ENCODE data around the gene NEGR1. TPM values are rescaled to one million over a fixed set of nuclear protein-coding genes. Genes with fewer than 3 reads are reported as not detected.

NEGR1 gene
- total RNA-seq, 1 experiment from 2014 or later: 2.9 TPM

GRCh38 chr1:71930511-71930910 is 351.8 kb downstream of the NEGR1 start:
- Mint-ChIP-seq H3K4me3 (no peak overlapping the region), H3K27ac (no peak overlapping the region), H3K9me3 (no peaks in the 10 kb centered on the region; the same call in 1 of the 2 replicates), H3K27me3 (ENCODE audit: low read depth) (no peaks in the 10 kb centered on the region), H3K36me3 (no peaks in the 10 kb centered on the region), H3K4me1 (no peaks in the 10 kb centered on the region)
- CTCF ChIA-PET: no interaction called here
- POLR2A ChIA-PET: no interaction called here
- DNase-seq (ENCODE audit: low spot score) (no peak), ATAC-seq (no peak)
- TF ChIP-seq ESRRA (CRISPR knock-in tag; IDR thresholded peaks at IDR 0.05; ENCODE audit: borderline replicate concordance): no peak
- no peak for TF ChIP-seq MYBL2 (CRISPR knock-in tag; IDR thresholded peaks at IDR 0.05)

- ATAC-seq (peak; percentile 74), DNase-seq (ENCODE audit: low spot score) (no peak)
- TF ChIP-seq CBFB (CRISPR knock-in tag; IDR thresholded peaks at IDR 0.05; ENCODE audit: low read depth) (no peak), JUN (CRISPR knock-in tag; IDR thresholded peaks at IDR 0.05) (no peak), ZNF423 (CRISPR knock-in tag; IDR thresholded peaks at IDR 0.05) (no peak), NFYB (CRISPR knock-in tag; conservative IDR thresholded peaks at IDR 0.05; ENCODE audit: low read depth) (no peak), HMGA2 (CRISPR knock-in tag; IDR thresholded peaks at IDR 0.05) (no peak), STAT6 (CRISPR knock-in tag; conservative IDR thresholded peaks at IDR 0.05; ENCODE audit: low read depth) (no peak), TEAD4 (CRISPR knock-in tag; IDR thresholded peaks at IDR 0.05) (no peak), CREM (CRISPR knock-in tag; IDR thresholded peaks at IDR 0.05) (no peak), TEAD1 (CRISPR knock-in tag; IDR thresholded peaks at IDR 0.05) (no peak), TP53 (CRISPR knock-in tag; IDR thresholded peaks at IDR 0.05) (no peak), ZNF416 (CRISPR knock-in tag; IDR thresholded peaks at IDR 0.05) (no peak), PRRX2 (CRISPR knock-in tag; IDR thresholded peaks at IDR 0.05) (no peak), ELF4 (CRISPR knock-in tag; IDR thresholded peaks at IDR 0.05; ENCODE audit: low read depth) (no peak), FOXP1 (CRISPR knock-in tag; IDR thresholded peaks at IDR 0.05; ENCODE audit: borderline replicate concordance) (no peak), CTCF (IDR thresholded peaks at IDR 0.05) (no peak), ZBTB43 (CRISPR knock-in tag; IDR thresholded peaks at IDR 0.05) (no peak), ZNF512 (CRISPR knock-in tag; IDR thresholded peaks at IDR 0.05; ENCODE audit: borderline replicate concordance) (no peak), FOXP4 (CRISPR knock-in tag; IDR thresholded peaks at IDR 0.05) (no peak)
- Mint-ChIP-seq H3K4me1 (peaks cover 19% of the 10 kb centered on the region), H3K36me3 (no peaks in the 10 kb centered on the region), H3K27me3 (ENCODE audit: low read depth) (no peaks in the 10 kb centered on the region), H3K9me3 (no peaks in the 10 kb centered on the region), H3K4me3 (no peak overlapping the region), H3K27ac (no peak overlapping the region)
- POLR2A ChIA-PET: no interaction called here
- CTCF ChIA-PET: interaction anchor here (0.5 kb wide), 1 partner anchor 219 kb away, joined by 4 read pairs; no protein-coding TSS in a partner anchor
These were observed 360.3 kb downstream of the NEGR1 start for GRCh38 chr1:71921935-71922559.
